ENCODE data around the gene OVAAL.
"Not testable (repeated sequence)": the region's sequence is repeated elsewhere in the genome, so short reads cannot be mapped to it uniquely, and the experiment has no call there.

OVAAL gene

DNA sequence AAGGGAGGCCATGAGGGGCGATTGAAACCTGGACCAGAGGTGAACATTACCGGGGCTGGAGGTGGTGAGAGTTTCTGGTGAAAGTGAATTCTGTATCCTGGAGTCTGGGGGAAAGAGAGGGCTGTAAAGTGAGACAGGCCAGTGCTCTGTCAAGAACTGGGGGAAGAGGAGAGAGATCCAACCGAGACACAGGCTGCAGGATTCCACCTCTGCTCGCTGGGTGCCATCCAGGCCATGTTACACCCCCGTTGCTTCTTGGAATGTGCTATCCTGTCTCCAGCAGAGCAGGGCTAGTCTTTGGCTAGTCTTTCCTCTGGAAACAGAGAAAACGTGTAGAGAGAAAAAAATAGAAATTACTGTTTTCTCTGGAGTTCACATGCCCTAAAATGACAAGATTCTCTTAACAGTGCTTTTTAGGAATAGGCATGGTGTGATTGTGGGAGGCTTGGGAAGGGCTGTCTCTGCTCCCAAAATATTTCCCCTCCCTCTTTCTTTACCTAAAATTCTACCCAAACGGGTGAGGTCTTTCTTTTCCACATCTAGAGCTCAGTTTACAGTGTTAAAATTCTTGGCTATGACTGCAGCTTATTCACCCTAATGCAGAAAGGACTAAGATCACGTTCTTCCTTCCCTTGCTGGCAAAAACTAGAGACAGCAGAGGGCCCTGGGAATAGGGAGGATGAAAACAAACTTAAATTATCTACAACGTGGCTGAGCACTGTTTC is 16.5 kb upstream of the OVAAL start:
- Histone ChIP-seq H3K4me3 (ENCODE audit: low read depth, low read length) (no peak overlapping the region), H3K27me3 (replicated peaks) (no peaks in the 10 kb centered on the region), H3K27ac (no peak overlapping the region), H3K36me3 (replicated peaks) (no peaks in the 10 kb centered on the region)
- TF ChIP-seq CTCF (IDR thresholded peaks at IDR 0.05; ENCODE audit: low read depth, low read length, missing control alignments): no peak
- DNase-seq: no peak
- in situ Hi-C loops (cut with HindIII; ENCODE audit: low pct_ligation_motif_present, low sequenced_read_pairs): no loop called here

GRCh38 chr1:180542838-180543145 is 16.0 kb upstream of the OVAAL start:
- no peak for TF ChIP-seq CTCF (IDR thresholded peaks at IDR 0.05; ENCODE audit: low read depth, low read length, missing control alignments)
- peak; percentile 35 for DNase-seq
- no peaks in the 10 kb centered on the region for H3K36me3 ChIP-seq (replicated peaks)
- in situ Hi-C loops (cut with HindIII; ENCODE audit: low pct_ligation_motif_present, low sequenced_read_pairs): no loop called here
- H3K4me3 ChIP-seq (ENCODE audit: low read depth, low read length): no peak overlapping the region
- no peaks in the 10 kb centered on the region for H3K27me3 ChIP-seq (replicated peaks)
- no peak overlapping the region for H3K27ac ChIP-seq

GRCh38 chr1:180544050-180544449 is 14.7 kb upstream of the OVAAL start:
- Histone ChIP-seq H3K27me3 (replicated peaks) (no peaks in the 10 kb centered on the region), H3K27ac (no peak overlapping the region), H3K36me3 (replicated peaks) (no peaks in the 10 kb centered on the region), H3K4me3 (ENCODE audit: low read depth, low read length) (no peak overlapping the region)
- no peak for DNase-seq
- no peak for TF ChIP-seq CTCF (IDR thresholded peaks at IDR 0.05; ENCODE audit: low read depth, low read length, missing control alignments)
- in situ Hi-C loops (cut with HindIII; ENCODE audit: low pct_ligation_motif_present, low sequenced_read_pairs): no loop called here

DNA sequence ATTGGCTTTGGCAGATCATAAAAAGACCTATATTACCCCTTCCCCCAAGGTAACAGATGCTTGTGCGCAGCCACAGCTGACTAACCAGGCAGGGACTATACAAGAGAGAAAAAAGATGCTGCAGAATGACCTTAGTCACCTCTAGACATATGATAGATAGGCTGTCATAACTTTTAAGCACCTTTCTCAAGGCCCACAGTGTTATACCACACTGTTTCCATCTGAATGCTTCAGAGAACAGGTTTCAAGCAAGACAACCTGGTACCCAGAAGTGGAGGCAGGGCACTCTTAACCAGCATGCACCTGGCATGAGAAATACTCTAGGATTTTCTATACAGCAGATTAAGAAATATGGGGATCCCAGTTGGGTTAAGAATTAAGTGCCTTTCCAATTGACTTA is 12.8 kb upstream of the OVAAL start:
- DNase-seq: no peak
- TF ChIP-seq CTCF (IDR thresholded peaks at IDR 0.05; ENCODE audit: low read depth, low read length, missing control alignments): no peak
- in situ Hi-C loops (cut with HindIII; ENCODE audit: low pct_ligation_motif_present, low sequenced_read_pairs): no loop called here
- no peaks in the 10 kb centered on the region for H3K27me3 ChIP-seq (replicated peaks)
- H3K27ac ChIP-seq: no peak overlapping the region
- no peak overlapping the region for H3K4me3 ChIP-seq (ENCODE audit: low read depth, low read length)
- no peaks in the 10 kb centered on the region for H3K36me3 ChIP-seq (replicated peaks)

GRCh38 chr1:180548686-180549317 is 10.0 kb upstream of the OVAAL start:
- in situ Hi-C loops (cut with HindIII; ENCODE audit: low pct_ligation_motif_present, low sequenced_read_pairs): no loop called here
- no peaks in the 10 kb centered on the region for H3K36me3 ChIP-seq (replicated peaks)
- H3K27me3 ChIP-seq (replicated peaks): no peaks in the 10 kb centered on the region
- DNase-seq: no peak
- H3K4me3 ChIP-seq (ENCODE audit: low read depth, low read length): no peak overlapping the region
- H3K27ac ChIP-seq: no peak overlapping the region
- no peak for TF ChIP-seq CTCF (IDR thresholded peaks at IDR 0.05; ENCODE audit: low read depth, low read length, missing control alignments)

GRCh38 chr1:180549770-180550169 is 9.0 kb upstream of the OVAAL start:
- H3K36me3 ChIP-seq (replicated peaks); H3K27ac ChIP-seq; H3K27me3 ChIP-seq (replicated peaks); DNase-seq; in situ Hi-C loops (cut with HindIII; ENCODE audit: low pct_ligation_motif_present, low sequenced_read_pairs); H3K4me3 ChIP-seq (ENCODE audit: low read depth, low read length): not testable (repeated sequence)
